HepG2 (cell line): ENCODE results near the gene ANKRD11. TPM values are rescaled to one million over a fixed set of nuclear protein-coding genes. Genes with fewer than 3 reads are reported as not detected.

Source experiments
- ATAC-seq: fragments of 200-7000 bp; cut with Tn5 transposase; 3 replicates; pipeline ENCODE4 v1.9.1; 2020; ENCODE audit warnings: mild to moderate bottlenecking, moderate library complexity
- BruUV-seq: library from RNA; stranded (reverse); fragments of 400-500 nt; replicated peaks from 2 replicates; lab custom pipeline; 2021; lab: Mats Ljungman, UMichigan
- CTCF ChIA-PET: fragments of 300-600 bp; formaldehyde crosslinking; extraction: SDS; loops from one replicate; lab custom pipeline; 2021; ENCODE audit warnings: low total read pairs, inconsistent platforms, low intra/inter-chr PET ratio; lab: Yijun Ruan, JAX
- POLR2A ChIA-PET: fragments of 350-600 bp; sonication (Branson Sonifier 250); formaldehyde crosslinking; loops from one replicate; lab custom pipeline; 2020; ENCODE audit warnings: antibody characterized with exemption, inconsistent platforms; lab: Yijun Ruan, JAX
- DNase-seq: peaks from one replicate; pipeline ENCODE4 v3.0.0-alpha.2; 2015; ENCODE audit warnings: low spot score
- FAIRE-seq: peaks from 3 replicates; lab custom pipeline; 2011; peaks lifted over from hg19 to GRCh38; lab: Jason Lieb, UNC
- H2AFZ ChIP-seq: one replicate; pipeline ENCODE4 v1.6.1; 2011; ENCODE audit warnings: low read length, inconsistent platforms
- H3K27ac ChIP-seq: fragments of 300-600 bp; 3 replicates; pipeline ENCODE4 v1.8.0; 2011; ENCODE audit warnings: mixed run types, mild to moderate bottlenecking, mixed read lengths, low read length, inconsistent platforms; ENCODE audit not compliant: insufficient read depth; ENCODE audit errors: extremely low read length
- H3K27me3 ChIP-seq, 2 experiments: fragments of 200-600 bp in 1 of 2; 2 replicates in 1 of 2; 3 replicates in 1 of 2; pipeline versions ENCODE4 v1.6.0 to v1.8.0; 2011; ENCODE audit warnings: low read length in 2 of 2, mild to moderate bottlenecking in 2 of 2, moderate library complexity in 2 of 2, inconsistent platforms in 1 of 2; ENCODE audit not compliant: insufficient read depth in 2 of 2, control insufficient read depth in 1 of 2
- H3K36me3 ChIP-seq, 2 experiments: fragments of 200-600 bp in 1 of 2; replicated peaks in 1 of 2; 2 replicates in 1 of 2; 3 replicates in 1 of 2; pipeline versions ENCODE4 v1.5.1 to v1.8.0; 2011; ENCODE audit warnings: low read length in 2 of 2, inconsistent platforms in 1 of 2; ENCODE audit not compliant: insufficient read depth in 2 of 2, control insufficient read depth in 1 of 2
- H3K4me1 ChIP-seq: 2 replicates; pipeline ENCODE4 v1.5.1; 2012; ENCODE audit warnings: low read length, inconsistent platforms; ENCODE audit not compliant: insufficient read depth
- H3K4me2 ChIP-seq: 2 replicates; pipeline ENCODE4 v1.6.0; 2011; ENCODE audit warnings: low read depth, low read length, inconsistent platforms
- H3K4me3 ChIP-seq, 3 experiments: fragments of 200-600 bp in 1 of 3; sonication (generic), shearing (Covaris generic) in 1 of 3; replicated peaks in 1 of 3; 2 replicates each; pipeline ENCODE4 v1.5.1; 2011 to 2016; ENCODE audit warnings: low read length in 3 of 3, inconsistent platforms in 2 of 3, low read depth in 2 of 3, mild to moderate bottlenecking in 2 of 3, control low read depth in 1 of 3, mixed read lengths in 1 of 3; ENCODE audit not compliant: insufficient read depth in 1 of 3
- H3K79me2 ChIP-seq: one replicate; pipeline ENCODE4 v1.6.1; 2011; ENCODE audit warnings: low read length, inconsistent platforms; ENCODE audit not compliant: insufficient read depth
- H3K9ac ChIP-seq: 2 replicates; pipeline ENCODE4 v1.6.0; 2011; ENCODE audit warnings: mild to moderate bottlenecking, low read depth, low read length, inconsistent platforms; ENCODE audit not compliant: insufficient read depth
- H3K9me3 ChIP-seq: 2 replicates; pipeline ENCODE4 v1.5.1; 2012; ENCODE audit warnings: mild to moderate bottlenecking, low read length
- H4K20me1 ChIP-seq: 2 replicates; pipeline ENCODE4 v1.6.0; 2011; ENCODE audit warnings: inconsistent platforms, mild to moderate bottlenecking, low read length, moderate library complexity; ENCODE audit not compliant: insufficient read depth
- JUND ChIP-seq: sonication (generic); formaldehyde crosslinking; IDR thresholded peaks from 2 replicates; pipeline ENCODE4 v1.8.0; 2022; ENCODE audit warnings: mild to moderate bottlenecking, missing genetic modification reagents
- KIAA2018 ChIP-seq: sonication (generic); formaldehyde crosslinking; IDR thresholded peaks from 2 replicates; pipeline ENCODE4 v1.5.0; 2020; ENCODE audit warnings: mild to moderate bottlenecking, missing genetic modification reagents, borderline replicate concordance
- MTF1 ChIP-seq: sonication (generic); formaldehyde crosslinking; IDR thresholded peaks from 2 replicates; pipeline ENCODE4 v1.5.0; 2020; ENCODE audit warnings: missing genetic modification reagents
- PHF5A ChIP-seq: IDR thresholded peaks from one replicate; pipeline ENCODE4 v1.6.1; 2018; ENCODE audit warnings: low read depth, missing genetic modification reagents; ENCODE audit not compliant: unreplicated experiment
- RFXAP ChIP-seq: sonication (generic); formaldehyde crosslinking; IDR thresholded peaks from 2 replicates; pipeline ENCODE4 v1.4.0; 2020; ENCODE audit warnings: missing genetic modification reagents, borderline replicate concordance
- SMAD3 ChIP-seq: sonication (generic); formaldehyde crosslinking; IDR thresholded peaks from 2 replicates; pipeline ENCODE4 v1.4.0; 2020; ENCODE audit warnings: missing genetic modification reagents
- SMAD9 ChIP-seq: sonication (generic); formaldehyde crosslinking; IDR thresholded peaks from 2 replicates; pipeline ENCODE4 v1.5.1; 2020; ENCODE audit warnings: mild to moderate bottlenecking, missing genetic modification reagents
- SRSF9 ChIP-seq: fragments of 200-400 bp; formaldehyde crosslinking; IDR thresholded peaks from 2 replicates; pipeline ENCODE4 v1.6.1; 2018; ENCODE audit warnings: borderline replicate concordance, mild to moderate bottlenecking, low read depth, low read length; ENCODE audit not compliant: insufficient read depth, poor library complexity, severe bottlenecking
- TARDBP ChIP-seq: sonication (generic); formaldehyde crosslinking; IDR thresholded peaks from 2 replicates; pipeline ENCODE4 v1.8.0; 2022; ENCODE audit warnings: mild to moderate bottlenecking, missing genetic modification reagents
- ZNF556 ChIP-seq: sonication (generic); formaldehyde crosslinking; IDR thresholded peaks from 2 replicates; pipeline ENCODE4 v1.4.0; 2020; ENCODE audit warnings: mild to moderate bottlenecking, missing genetic modification reagents, borderline replicate concordance
- WGBS: methylation state at CpG from one replicate; pipeline ENCODE4 v1.1.6; 2017; ENCODE audit warnings: low lambda C conversion rate; 5-methylcytosine and 5-hydroxymethylcytosine counted together
- in situ Hi-C: cut with HindIII; loops from 2 replicates; pipeline ENCODE4 v1.10.0; 2017; ENCODE audit warnings: low pct_unique_long_range_greater_than_20kb; ENCODE audit not compliant: extremely low pct_ligation_motif_present
- intact Hi-C: fragments of 100-400 bp; cut with micrococcal nuclease; formaldehyde crosslinking; loops from one replicate; pipeline ENCODE4 v1.10.0; 2022; ENCODE audit not compliant: unreplicated experiment
- polyA plus RNA-seq, 8 experiments: library from polyadenylated mRNA; depleted of rRNA in 3 of 8; stranded (reverse) in 7 of 8; unstranded in 1 of 8; fragments of >200 nt; fragmentation: Illumina TruSeq in 4 of 8; extraction: Trizol in 4 of 8; gene quantifications; 2 replicates each; pipeline versions ENCODE4 v1.2.1 to v1.2.3, GENCODE V29; 2011 to 2016; ENCODE audit warnings: low read depth in 4 of 8, missing spikeins in 1 of 8, mixed read lengths in 1 of 8; ENCODE audit not compliant: insufficient read depth in 1 of 8
- total RNA-seq, 5 experiments: library from RNA; depleted of rRNA; stranded (reverse); fragments of >200 nt; fragmentation: Illumina TruSeq; extraction: Trizol; gene quantifications; 2 replicates each; pipeline ENCODE4 v1.2.3, GENCODE V29; 2016; ENCODE audit warnings: low read depth in 1 of 5
- TF ChIP-seq, protein P1 (sequence below): sonication (generic); formaldehyde crosslinking; IDR thresholded peaks from 2 replicates; pipeline ENCODE4 v1.9.0; 2021; ENCODE audit warnings: missing genetic modification reagents, borderline replicate concordance
- TF ChIP-seq, protein P2 (sequence below): sonication (generic); IDR thresholded peaks from 2 replicates; pipeline ENCODE4 v1.6.1; 2016; ENCODE audit warnings: low read depth, borderline replicate concordance
- TF ChIP-seq, protein P3 (sequence below): sonication (generic); formaldehyde crosslinking; conservative IDR thresholded peaks from 2 replicates; pipeline ENCODE4 v1.4.0; 2020; ENCODE audit warnings: missing genetic modification reagents

The ANKRD11 gene
- total and polyA plus RNA-seq, 2 of the 13 experiments (the other 11 are each of a cell fraction or from before 2014, with no cell fraction given) = 21.4 to 38.4 TPM

DNA sequence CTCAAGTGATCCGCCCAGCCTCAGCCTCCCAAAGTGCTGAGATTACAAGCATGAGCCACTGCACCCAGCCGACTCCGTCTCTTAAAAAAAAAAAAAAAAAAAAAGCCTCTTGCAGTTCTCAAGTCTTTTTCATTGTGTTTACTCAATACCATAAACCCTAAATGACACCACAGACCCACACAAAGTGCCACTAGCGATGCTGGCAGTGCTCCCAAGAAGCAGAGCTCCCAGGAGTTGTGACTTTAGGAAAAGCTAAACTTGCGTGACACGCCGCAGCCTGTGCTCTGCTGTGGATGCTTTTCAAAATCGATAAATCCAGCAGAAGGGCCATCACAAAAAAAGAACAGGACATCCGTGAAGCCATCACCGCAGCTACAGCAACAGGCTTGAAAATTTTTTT, 114.7 kb downstream of the ANKRD11 start:
- ChIA-PET POLR2A (no interaction called here), CTCF (no interaction called here)
- no TSS peak for BruUV-seq
- H4K20me1 ChIP-seq = peaks cover 98% of the 10 kb centered on the region
- no peak overlapping the region for H2AFZ ChIP-seq
- peaks cover 34% of the 10 kb centered on the region for H3K4me1 ChIP-seq
- H3K27me3 ChIP-seq = no peaks in the 10 kb centered on the region
- H3K4me3 ChIP-seq = no peak overlapping the region
- in situ Hi-C loops = no loop called here
- intact Hi-C loops = no loop called here
- DNase-seq (no peak), FAIRE-seq (no peak), ATAC-seq (no peak)
- no peak overlapping the region for H3K9ac ChIP-seq
- peaks cover 100% of the 10 kb centered on the region for H3K79me2 ChIP-seq
- no peaks in the 10 kb centered on the region for H3K9me3 ChIP-seq
- WGBS = 93% methylated on average over 10 of the region's 10 CpGs
- H3K27ac ChIP-seq = no peak overlapping the region
- H3K4me2 ChIP-seq = no peak overlapping the region
- peaks cover 17 to 32% of the 10 kb centered on the region in 2 experiments for H3K36me3 ChIP-seq
- TF ChIP-seq MTF1 (CRISPR knock-in tag) = no peak
- TF ChIP-seq JUND (CRISPR knock-in tag) = no peak
- no peak for TF ChIP-seq TARDBP (CRISPR knock-in tag)
- TF ChIP-seq, protein P1, sequence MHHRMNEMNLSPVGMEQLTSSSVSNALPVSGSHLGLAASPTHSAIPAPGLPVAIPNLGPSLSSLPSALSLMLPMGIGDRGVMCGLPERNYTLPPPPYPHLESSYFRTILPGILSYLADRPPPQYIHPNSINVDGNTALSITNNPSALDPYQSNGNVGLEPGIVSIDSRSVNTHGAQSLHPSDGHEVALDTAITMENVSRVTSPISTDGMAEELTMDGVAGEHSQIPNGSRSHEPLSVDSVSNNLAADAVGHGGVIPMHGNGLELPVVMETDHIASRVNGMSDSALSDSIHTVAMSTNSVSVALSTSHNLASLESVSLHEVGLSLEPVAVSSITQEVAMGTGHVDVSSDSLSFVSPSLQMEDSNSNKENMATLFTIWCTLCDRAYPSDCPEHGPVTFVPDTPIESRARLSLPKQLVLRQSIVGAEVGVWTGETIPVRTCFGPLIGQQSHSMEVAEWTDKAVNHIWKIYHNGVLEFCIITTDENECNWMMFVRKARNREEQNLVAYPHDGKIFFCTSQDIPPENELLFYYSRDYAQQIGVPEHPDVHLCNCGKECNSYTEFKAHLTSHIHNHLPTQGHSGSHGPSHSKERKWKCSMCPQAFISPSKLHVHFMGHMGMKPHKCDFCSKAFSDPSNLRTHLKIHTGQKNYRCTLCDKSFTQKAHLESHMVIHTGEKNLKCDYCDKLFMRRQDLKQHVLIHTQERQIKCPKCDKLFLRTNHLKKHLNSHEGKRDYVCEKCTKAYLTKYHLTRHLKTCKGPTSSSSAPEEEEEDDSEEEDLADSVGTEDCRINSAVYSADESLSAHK (CRISPR knock-in tag) = no peak
- TF ChIP-seq RFXAP (CRISPR knock-in tag) = no peak
- no peak for TF ChIP-seq ZNF556 (CRISPR knock-in tag)
- no peak for TF ChIP-seq SRSF9
- TF ChIP-seq KIAA2018 (CRISPR knock-in tag) = no peak
- TF ChIP-seq, protein P2, sequence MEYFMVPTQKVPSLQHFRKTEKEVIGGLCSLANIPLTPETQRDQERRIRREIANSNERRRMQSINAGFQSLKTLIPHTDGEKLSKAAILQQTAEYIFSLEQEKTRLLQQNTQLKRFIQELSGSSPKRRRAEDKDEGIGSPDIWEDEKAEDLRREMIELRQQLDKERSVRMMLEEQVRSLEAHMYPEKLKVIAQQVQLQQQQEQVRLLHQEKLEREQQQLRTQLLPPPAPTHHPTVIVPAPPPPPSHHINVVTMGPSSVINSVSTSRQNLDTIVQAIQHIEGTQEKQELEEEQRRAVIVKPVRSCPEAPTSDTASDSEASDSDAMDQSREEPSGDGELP = no peak
- no peak for TF ChIP-seq SMAD9 (CRISPR knock-in tag)
- TF ChIP-seq SMAD3 (CRISPR knock-in tag) = no peak
- TF ChIP-seq, protein P3, sequence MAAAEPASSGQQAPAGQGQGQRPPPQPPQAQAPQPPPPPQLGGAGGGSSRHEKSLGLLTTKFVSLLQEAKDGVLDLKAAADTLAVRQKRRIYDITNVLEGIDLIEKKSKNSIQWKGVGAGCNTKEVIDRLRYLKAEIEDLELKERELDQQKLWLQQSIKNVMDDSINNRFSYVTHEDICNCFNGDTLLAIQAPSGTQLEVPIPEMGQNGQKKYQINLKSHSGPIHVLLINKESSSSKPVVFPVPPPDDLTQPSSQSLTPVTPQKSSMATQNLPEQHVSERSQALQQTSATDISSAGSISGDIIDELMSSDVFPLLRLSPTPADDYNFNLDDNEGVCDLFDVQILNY = no peak
- no peak for TF ChIP-seq PHF5A
